Right ventricle myocardium inferior (tissue), 1 donor: Measurements from ENCODE around the gene CFDP1. TPM values are rescaled to one million over a fixed set of nuclear protein-coding genes. Genes with fewer than 3 reads are reported as not detected.

Source experiments
- ATAC-seq: fragments of 200-7000 bp; cut with Tn5 transposase; one replicate; pipeline ENCODE4 v1.9.1; 2020; ENCODE audit warnings: mild to moderate bottlenecking, moderate library complexity
- DNase-seq: peaks from one replicate; pipeline ENCODE4 v3.0.0; 2021; ENCODE audit errors: missing footprints
- intact Hi-C: fragments of 100-400 bp; cut with DNase I; formaldehyde crosslinking; loops from one replicate; pipeline ENCODE4 v1.11.0; 2022
- total RNA-seq: library from RNA; stranded (reverse); fragmentation: NEBNext Ultra II Directional; extraction: Animal tissue kit (Norgen Biotek cat#: 25700); gene quantifications from one replicate; pipeline ENCODE4 v1.2.1, GENCODE V29; 2021
- donor health status: DM: no; HTN: yes; CAD: no; lungs with severe emphysema.

Gene CFDP1
- total RNA-seq, 1 donor from 2014 or later = 26.6 TPM

- no peak for ATAC-seq
- intact Hi-C loops = loop anchor here (10.0 kb wide), 1 partner anchor 63 kb away; no protein-coding TSS in a partner anchor
Observed at GRCh38 chr16:75311383-75311938, 121.8 kb downstream of the CFDP1 start.

GRCh38 chr16:75310541-75310940 lies 122.8 kb downstream of the CFDP1 start:
- ATAC-seq (no peak), DNase-seq (no peak)
- intact Hi-C loops = loop anchor here (10.0 kb wide), 1 partner anchor 64 kb away; no protein-coding TSS in a partner anchor

More at GRCh38 chr16:75311383-75311938, 121.8 kb downstream of the CFDP1 start:
- DNase-seq = no peak

- intact Hi-C loops = loop anchor here (5.0 to 10.0 kb wide), 4 partner anchors 32 to 65 kb away; no protein-coding TSS in a partner anchor
- ATAC-seq = no peak
- no peak for DNase-seq
Observed at GRCh38 chr16:75309899-75310430, 123.3 kb downstream of the CFDP1 start.

- ATAC-seq (no peak), DNase-seq (no peak)
- intact Hi-C loops = loop anchor here (5.0 kb wide), 3 partner anchors 33 to 62 kb away; no protein-coding TSS in a partner anchor
Observed at GRCh38 chr16:75309156-75309555, 124.1 kb downstream of the CFDP1 start.

GRCh38 chr16:75308011-75308410 lies 125.3 kb downstream of the CFDP1 start:
- ATAC-seq = no peak
- DNase-seq = no peak
- intact Hi-C loops = loop anchor here (5.0 kb wide), 3 partner anchors 34 to 61 kb away; no protein-coding TSS in a partner anchor

- no peak for DNase-seq
- intact Hi-C loops = loop anchor here (5.0 kb wide), 3 partner anchors 35 to 60 kb away; no protein-coding TSS in a partner anchor
- no peak for ATAC-seq
Observed at GRCh38 chr16:75307506-75307905, 125.8 kb downstream of the CFDP1 start.

- ATAC-seq (peak; percentile 23), DNase-seq (no peak)
- intact Hi-C loops = loop anchor here (5.0 kb wide), 3 partner anchors 36 to 59 kb away; no protein-coding TSS in a partner anchor
Observed at GRCh38 chr16:75306099-75306762, 127.1 kb downstream of the CFDP1 start.

- intact Hi-C loops = loop anchor here (5.0 kb wide), 3 partner anchors 37 to 58 kb away; no protein-coding TSS in a partner anchor
- ATAC-seq = peak; percentile 90
- DNase-seq = no peak
Observed at GRCh38 chr16:75305364-75306098, 127.8 kb downstream of the CFDP1 start.

GRCh38 chr16:75304521-75305363 lies 128.6 kb downstream of the CFDP1 start:
- intact Hi-C loops = loop anchor here (5.0 kb wide), 3 partner anchors 37 to 57 kb away; no protein-coding TSS in a partner anchor
- ATAC-seq (peak; percentile 59), DNase-seq (no peak)

- DNase-seq (no peak), ATAC-seq (no peak)
- intact Hi-C loops = no loop called here
Observed at GRCh38 chr16:75301804-75302203, 131.5 kb downstream of the CFDP1 start.

- DNase-seq = no peak
- no peak for ATAC-seq
- intact Hi-C loops = no loop called here
Observed at GRCh38 chr16:75298267-75298666, 135.0 kb downstream of the CFDP1 start.

GRCh38 chr16:75296606-75297005 lies 136.7 kb downstream of the CFDP1 start:
- ATAC-seq = peak; percentile 82
- intact Hi-C loops = no loop called here
- DNase-seq = no peak

GRCh38 chr16:75294773-75295459 lies 138.4 kb downstream of the CFDP1 start:
- ATAC-seq (no peak), DNase-seq (no peak)
- intact Hi-C loops = no loop called here

- DNase-seq = no peak
- intact Hi-C loops = no loop called here
- ATAC-seq = no peak
Observed at GRCh38 chr16:75293772-75294171, 139.5 kb downstream of the CFDP1 start.

- intact Hi-C loops = no loop called here
- ATAC-seq (no peak), DNase-seq (no peak)
Observed at GRCh38 chr16:75293173-75293572, 140.1 kb downstream of the CFDP1 start.

GRCh38 chr16:75292691-75293090 lies 140.6 kb downstream of the CFDP1 start:
- DNase-seq = no peak
- ATAC-seq = no peak
- intact Hi-C loops = no loop called here

GRCh38 chr16:75289189-75289588 lies 144.1 kb downstream of the CFDP1 start:
- peak; percentile 43 for ATAC-seq
- intact Hi-C loops = no loop called here
- DNase-seq = no peak
